UCSD-AML1 (cell line): Measurements from ENCODE around the gene IGFL3.
"Not testable (repeated sequence)": the region's sequence is repeated elsewhere in the genome, so short reads cannot be mapped to it uniquely, and the experiment has no call there.

Experiments used
- DNase-seq: peaks from one replicate; lab custom pipeline; 2025; ENCODE audit not compliant: unreplicated experiment; lab: John Stamatoyannopoulos, UW

The IGFL3 gene

DNA sequence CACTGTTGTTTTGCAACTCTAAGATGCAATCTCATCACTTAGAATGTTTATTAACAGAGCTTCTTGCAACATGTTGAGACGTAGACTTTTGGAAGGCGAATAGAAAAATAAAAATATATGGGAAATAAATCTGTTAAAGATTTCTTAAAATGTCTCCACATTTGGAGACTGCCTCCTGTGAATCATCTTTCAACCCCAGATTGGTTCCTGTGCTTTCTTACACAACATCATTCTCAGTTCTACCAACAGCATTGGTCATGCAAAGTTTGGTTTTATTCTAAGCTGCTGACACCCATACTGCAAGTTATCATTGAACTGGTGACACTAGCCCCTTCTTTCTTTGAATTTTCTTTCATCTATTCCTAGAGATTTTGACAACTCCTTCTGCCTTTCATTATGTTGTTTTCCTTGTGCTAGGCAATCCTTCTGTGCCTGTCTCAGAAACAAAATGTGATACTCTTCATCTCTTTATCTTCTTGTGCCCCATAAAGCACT, 1.6 kb upstream of the IGFL3 start:
- no peak for DNase-seq

DNA sequence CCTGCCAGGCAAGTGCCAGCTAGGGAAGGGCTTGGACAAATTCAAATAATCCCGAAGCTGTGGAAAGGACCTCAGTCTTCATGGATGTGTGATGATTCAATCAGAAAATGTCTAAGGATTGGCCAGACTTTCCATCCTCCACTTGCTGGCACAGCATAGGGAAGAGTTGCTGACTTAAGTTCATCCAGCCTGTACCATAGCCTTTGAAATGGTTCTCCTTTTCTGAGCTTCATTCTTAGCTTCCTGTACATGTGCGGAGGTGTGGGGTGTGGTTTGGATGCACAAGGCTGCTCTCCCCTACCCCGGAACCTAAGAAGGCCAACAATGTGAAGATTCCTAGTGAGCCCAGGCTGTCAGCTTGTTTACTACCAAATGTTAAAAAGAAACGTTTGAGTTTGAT, 959 bp upstream of the IGFL3 start:
- DNase-seq = no peak

DNA sequence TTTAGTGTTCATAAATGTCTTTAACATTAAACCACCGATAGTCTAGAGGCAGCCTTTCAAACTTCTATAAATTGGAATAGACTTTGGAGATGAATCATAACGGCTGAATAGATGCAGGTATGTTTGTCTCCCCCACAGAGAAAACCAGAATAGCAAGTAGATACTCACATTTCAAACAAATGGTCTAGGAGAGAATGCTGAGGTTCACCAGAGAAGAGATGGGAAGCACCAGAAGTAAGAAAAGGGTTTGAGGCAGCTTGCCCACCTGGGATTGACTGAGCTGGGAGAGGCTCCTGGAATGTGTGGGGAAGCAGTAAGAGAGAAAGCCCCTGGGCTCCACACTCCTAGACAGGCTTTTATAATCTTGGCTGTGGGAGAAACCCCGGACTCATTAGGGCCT, 6.4 kb downstream of the IGFL3 start:
- DNase-seq = no peak

DNA sequence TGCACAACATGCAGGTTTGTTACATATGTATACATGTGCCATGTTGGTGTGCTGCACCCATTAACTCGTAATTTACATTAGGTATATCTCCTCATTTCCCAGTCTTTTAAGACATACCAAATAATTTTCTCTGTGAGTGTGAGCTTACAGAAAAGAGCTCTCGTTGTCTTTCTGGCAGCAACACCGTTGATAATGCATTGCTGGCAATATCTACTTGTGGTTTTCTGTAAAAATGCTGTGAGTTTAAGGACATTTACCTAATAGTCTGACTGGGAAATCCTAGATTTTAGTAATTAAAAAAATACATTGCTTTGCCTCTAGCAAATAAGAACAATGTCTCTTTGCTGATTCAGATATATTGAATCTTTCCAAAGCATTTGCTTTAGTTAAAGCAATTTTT, 8.4 kb downstream of the IGFL3 start:
- DNase-seq = no peak

DNA sequence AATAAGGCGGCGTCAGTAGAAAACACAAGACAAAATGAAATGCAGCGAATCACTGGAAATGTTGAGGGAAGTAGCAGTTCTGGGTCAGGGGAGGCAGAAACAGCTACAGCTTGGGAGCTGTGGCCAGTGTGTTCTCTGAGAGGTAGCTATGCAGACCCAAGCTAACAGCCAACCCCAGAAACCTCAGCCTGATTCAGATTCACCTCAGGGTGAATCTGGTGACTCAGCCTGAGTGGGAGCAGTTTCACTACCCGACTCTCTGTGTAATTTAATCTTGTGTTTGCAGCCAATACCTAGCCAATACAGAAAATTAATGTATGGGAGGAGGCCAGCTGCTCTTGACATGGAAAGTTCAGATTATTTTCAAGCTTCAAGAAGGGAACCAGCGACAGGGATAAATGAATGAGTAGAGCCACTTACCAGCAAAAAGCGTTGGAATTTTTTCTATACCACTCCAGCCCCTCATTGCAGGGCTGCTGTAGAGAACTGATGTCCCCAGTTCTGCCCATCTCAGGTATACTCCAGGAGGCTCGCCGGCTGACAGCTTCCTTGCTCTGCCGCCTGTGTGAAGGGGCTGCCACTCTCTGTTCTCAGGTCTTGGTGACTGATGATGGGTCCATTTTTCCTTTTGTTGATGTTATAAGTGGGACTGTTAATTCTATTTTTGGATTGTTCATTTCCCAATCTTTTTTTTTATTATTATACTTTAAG, 8.9 kb downstream of the IGFL3 start:
- no peak for DNase-seq

DNA sequence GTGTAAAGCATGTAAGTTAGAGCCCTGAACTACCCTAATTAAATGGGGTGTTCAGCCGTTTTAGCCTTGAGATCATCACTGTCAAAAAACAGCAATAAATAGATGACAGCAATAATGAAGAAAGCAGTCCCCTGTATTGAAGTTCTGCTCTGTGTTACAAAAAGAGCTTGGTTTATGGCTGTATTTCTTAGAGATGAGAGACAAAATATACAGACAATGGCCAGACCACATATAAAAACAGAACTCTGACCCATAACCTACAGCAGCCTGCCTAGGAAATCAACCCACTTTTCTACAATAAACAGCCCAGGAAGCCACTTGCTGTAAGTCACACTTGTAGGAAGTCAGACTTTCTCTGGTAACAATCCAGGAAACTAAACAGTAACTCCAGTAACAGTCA, 10.8 kb downstream of the IGFL3 start:
- DNase-seq = no peak

DNA sequence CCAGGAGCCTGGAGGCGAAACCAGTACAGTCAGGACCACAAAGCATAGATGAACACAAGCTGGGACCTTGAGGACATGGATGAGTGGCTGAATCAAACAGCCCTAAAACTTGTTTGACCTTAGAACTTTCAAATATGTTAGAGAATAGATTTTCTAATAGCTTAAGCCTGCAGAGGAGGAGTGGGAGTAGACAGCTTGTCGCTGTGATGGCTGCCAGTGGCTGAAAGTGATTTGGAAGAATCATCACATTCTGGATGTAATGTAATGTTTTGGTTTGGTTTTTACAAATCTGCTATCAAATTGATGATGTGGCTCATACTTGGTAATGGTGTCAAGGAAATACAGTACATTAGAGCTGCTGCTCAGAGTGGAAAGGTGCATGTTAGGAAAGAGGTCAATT, 12.0 kb downstream of the IGFL3 start:
- no peak for DNase-seq

DNA sequence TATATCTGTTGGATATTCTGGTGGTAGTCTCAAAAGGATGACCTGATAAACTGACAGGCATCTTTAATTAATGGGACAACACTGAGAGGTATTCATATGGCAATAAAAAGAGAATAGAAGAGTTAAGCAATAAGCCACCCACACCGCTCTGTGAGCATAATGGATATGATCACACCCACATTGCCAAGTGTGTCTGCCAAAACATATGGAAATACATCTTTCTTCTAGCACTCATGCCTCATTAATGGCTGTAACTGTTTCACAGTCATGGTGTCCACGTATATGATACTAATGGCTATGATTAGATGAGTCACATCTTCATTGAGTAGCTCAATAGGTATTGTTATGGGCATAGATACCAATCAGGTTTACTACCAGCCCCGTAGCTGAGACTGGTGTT, 13.1 kb downstream of the IGFL3 start:
- DNase-seq = no peak

DNA sequence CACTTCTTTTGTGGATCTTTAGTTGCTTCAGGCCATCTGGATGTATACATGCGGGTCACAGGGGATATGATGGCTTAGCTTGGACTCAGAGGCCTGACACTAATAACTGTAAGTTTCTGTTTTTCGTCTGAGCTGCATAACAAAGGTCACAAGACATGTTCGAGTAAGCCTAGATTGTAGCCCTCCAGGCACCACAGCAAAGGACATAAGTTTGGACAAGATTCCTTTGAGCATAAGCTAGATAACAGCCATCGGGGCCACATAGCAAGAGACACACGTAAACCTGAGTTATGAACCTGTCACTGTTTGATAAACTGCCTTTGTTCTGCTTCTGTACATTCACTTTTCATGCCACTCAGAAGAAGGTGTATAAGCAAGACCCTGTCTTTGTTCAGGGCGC, 14.6 kb downstream of the IGFL3 start:
- DNase-seq = no peak

DNA sequence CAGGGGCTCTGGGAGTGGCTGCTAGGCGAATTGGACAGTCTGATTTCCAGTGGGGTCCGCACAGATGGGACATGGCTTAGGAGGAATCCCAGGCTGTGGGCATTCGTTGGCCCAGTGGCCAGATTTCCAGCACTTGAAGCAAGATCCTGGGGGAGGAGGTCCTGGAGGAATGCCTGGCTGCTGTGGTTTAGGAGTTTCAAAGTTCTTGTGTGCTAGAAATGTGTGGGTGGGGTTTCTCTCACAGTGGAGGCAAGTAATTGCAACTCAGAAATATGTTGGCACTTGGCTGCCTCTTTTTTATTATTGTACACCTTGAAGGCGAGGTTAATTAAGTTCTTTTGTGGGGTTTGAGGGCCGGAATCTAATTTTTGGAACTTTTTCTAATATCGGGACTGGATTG, 17.1 kb downstream of the IGFL3 start:
- no peak for DNase-seq

DNA sequence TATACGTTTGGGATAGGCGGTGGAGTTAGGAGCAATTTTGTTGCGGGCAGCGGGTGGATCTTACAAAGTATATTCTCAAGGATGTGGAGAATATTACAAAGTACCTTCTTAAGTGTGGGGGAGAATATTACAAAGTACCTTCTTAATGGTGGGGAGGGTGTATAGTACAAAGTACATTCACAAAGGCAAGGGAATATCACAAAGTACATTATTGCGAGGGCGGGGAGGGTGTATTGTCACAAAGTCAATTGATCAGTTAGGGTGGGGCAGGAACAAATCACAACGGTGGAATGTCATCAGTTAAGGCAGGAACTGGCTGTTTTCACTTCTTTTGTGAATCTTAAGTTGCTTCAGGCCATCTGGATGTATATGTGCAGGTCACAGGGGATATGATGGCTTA, 22.2 kb downstream of the IGFL3 start:
- not testable (repeated sequence) for DNase-seq

DNA sequence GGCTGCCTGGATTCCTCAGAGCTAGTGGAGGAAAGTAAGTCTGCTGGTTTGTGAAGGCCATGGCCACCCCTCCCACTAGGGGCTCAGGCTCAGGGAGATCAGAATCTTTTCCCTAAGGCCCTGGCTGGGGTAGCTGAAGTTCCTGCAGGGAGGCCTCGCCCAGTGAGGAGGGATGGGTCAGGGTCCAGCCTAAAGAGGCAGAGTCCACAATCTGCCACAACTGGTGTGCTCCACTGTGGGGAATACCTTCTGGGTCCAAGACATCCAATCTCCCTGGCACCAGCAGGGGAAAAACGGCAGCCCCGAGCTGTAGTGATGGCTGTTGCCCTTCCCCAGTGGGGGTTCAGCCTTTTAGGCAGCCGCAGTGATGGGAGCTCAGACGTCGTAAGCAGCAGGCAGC, 23.2 kb downstream of the IGFL3 start:
- no peak for DNase-seq

DNA sequence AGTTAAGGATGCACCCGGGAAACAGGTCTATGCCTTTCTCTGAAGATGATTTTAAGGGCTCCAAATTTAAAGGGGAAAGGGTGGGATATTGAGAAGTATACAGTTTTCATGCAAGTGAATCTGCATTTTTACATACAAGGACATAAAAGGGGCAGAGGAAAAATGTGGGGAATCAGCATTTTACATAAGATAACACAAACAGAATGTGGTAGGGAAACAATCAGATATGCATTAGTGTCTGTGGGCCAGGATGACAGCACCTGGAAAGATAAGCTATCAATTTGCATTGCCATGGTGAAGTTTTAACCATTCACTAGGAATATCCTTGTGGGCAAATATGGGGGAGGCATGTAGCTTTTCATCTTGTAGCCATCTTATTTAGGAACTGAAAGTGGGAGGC, 24.1 kb downstream of the IGFL3 start:
- DNase-seq = no peak

DNA sequence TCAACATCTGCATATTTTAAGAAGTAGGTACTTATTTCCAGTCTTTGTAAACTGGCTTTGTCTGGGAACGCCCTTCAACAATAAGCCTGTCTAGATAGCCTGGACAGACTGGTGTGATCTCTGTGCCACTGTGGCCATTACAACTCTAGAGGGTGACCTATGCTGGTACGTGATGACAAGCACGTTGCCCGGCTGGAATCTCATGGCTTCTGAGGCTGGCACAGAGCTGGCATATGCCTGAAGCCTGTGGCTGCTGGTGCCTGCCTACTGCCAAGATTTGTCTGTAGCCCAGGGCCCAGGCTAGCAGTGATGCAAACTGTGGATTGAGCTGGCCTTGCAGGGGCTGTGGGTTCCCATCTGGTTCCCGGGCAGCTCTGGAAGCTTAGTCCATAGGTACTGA, 34.0 kb downstream of the IGFL3 start:
- no peak for DNase-seq

DNA sequence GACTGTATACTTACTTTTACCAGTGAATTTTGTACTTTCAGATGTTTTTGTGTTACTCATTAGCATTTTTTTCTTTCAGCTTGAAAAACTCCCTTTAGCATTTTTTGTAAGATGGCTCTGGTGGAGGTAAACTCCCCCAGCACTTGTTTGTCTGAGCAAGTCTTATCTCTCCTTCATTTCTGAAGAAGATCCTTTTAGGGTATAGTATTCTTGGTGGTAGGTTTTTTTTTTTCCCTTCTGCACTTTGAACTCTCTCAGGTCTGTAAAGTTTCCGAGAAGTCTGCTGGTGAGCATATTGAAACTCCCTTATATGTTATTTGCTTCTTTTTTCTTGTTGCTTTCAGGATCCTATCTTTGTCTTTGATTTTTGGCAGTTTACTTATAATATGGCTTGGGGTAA, 35.1 kb downstream of the IGFL3 start:
- no peak for DNase-seq

DNA sequence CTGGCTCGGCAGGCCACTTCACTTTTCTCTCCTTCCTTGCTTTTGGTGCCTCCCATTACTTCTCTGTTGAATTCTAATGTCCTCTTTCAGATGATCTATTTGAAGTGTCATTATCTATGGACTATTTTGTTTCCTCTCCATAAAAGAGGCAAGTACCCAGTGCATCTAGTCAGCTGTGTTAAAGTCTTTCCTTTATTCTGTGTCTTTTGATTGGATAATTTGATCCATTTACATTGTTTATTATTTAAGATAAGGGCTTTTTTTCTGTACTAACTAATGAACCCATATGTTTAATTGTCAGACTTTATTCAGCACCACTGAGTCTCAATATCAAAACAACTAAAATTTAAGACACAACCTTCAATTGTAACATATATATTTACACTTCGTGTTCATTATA, 36.4 kb downstream of the IGFL3 start:
- DNase-seq = no peak

DNA sequence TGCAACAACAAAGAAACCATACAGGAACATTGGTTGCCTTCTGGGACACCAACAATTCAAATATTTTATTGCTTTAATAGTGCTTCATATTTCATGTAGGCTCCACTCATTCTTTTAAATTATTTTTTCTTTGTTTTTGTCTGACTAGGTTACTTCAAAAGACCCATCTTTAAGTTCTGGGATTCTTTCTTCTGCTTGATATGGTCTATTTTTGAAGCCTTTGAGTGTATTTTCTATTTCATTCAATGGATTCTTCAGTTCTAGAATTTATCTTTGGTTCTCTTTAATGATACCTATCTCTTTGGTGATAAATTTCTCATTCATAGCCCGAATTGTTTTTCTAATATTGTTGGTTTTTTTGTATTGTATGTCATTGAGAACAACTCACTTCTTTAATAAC, 38.6 kb downstream of the IGFL3 start:
- no peak for DNase-seq

DNA sequence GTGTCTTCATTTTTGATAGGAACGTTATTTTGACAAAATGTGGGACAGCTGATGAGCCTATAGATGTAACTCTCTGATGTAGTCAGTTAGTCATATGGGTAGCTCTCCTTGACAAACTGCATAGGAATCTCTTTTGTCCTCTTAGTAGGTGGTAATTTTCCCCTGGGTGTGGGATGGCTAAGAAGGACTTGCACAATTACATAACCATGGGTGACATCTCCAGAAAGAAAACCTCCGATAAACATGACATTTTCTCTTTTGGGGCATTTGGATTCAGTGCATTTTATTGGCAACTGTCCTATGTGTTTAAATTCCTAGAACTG, 41.8 kb downstream of the IGFL3 start:
- DNase-seq = no peak

DNA sequence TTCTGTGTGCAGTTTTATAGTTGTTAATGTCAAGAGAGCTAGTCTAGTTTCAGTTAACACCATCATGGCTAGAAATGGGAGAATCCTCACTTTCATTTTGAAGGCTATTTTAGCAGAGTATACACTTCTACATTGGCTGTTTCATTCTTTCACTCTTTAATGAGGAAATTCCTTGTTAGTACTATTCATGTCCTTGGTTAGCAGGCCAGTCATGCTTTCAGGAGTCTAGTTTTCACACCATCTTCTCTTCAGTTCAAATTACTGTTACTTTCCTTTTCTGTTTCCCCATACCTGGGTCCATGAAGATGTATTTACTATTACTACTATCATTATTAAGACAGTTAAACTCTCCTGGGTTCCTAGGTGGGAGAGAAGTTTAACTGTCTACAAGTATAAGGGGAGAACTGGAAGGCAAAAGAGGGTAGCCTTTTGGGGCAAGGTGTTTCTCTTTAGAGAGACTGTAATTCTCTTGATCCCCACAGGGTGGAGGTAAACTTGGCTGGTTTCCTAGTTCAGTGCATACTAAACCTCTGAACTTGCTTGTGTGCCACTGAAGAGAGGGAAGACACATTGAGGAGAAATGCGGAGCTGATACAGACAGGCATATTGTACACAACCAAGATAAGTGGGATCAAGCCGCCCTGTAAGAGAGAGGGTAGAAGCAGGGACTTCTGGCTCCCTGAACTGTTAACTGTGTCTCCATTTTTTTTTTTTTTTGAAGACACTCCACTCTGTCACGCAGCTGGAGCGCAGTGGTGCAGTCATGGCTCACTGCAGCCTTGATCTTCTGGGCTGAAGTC, 42.4 kb downstream of the IGFL3 start:
- DNase-seq = no peak

DNA sequence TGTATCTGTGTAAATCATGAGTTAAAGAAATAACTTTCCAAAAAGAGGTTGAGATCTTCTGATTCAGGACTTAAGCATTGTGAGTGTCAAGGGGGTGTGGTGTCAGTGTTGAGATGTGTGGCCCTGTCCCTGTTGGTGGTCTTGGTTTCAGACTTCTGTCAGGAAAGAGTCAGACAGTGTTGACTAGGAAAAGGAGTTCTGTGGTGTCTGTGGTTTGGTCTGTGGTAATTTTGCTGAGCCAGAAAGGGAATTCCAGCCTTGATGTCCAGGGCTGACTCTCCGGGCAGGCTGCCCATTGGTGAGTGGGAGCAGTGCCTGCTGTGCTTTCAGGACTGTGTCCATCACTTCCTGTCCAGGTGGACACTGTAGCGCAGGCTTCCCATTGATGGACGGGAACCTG, 43.9 kb downstream of the IGFL3 start:
- no peak for DNase-seq

DNA sequence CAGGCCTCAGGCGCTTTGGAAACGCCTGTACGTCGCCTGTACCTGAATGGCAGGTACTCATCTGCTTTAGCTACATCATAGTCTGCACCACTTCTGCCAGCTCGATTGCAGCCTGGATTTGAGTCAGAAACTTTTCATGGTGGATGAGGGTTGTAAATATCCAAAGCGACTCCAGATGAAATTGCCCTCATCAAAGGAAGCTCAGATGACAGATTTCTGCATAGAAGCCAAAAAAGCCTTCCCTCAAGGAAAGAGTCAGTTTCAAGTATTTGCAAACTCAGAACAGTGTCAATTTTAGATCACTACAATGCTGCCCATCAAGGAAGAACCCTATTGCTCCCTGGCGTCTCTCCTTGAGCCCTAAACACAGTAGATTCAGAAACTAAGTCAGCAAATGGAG, 44.9 kb downstream of the IGFL3 start:
- DNase-seq = no peak

DNA sequence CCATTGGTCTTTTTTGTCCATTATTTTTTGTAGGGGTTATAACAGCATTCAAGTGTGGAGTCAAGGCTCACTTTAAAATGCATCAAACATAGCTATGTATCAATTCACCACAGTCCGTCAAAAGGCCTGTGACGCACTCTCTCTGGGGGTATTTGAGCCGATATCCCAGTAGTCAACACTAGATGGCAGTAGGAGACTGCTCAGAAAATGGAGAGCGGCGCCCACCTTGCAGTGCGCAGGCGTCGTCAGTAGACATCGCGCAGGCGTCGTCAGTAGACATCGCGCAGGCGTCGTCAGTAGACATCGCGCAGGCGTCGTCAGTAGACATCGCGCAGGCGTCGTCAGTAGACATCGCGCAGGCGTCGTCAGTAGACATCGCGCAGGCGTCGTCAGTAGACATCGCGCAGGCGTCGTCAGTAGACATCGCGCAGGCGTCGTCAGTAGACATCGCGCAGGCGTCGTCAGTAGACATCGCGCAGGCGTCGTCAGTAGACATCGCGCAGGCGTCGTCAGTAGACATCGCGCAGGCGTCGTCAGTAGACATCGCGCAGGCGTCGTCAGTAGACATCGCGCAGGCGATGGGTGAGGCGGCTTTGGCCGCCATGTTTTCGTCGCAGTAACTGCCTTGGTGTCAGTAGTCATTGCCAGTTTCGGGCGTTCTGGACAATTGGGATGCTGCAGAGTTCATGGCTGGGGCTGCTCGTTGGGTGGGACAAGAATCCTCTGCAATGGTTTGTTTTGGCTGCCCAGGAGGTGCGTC, 45.7 kb downstream of the IGFL3 start:
- DNase-seq = not testable (repeated sequence)
